ENCODE measurements around the gene KLHL30.

The KLHL30 gene

GRCh38 chr2:238151205-238151604 lies 12.7 kb downstream of the KLHL30 start:
- no peak for DNase-seq

GRCh38 chr2:238151628-238152235 lies 13.3 kb downstream of the KLHL30 start:
- DNase-seq, result no peak

- no peak for DNase-seq
Observed at GRCh38 chr2:238152771-238153688, 14.6 kb downstream of the KLHL30 start.

GRCh38 chr2:238154570-238154969 lies 16.1 kb downstream of the KLHL30 start:
- DNase-seq, result no peak

- no peak for DNase-seq
Observed at GRCh38 chr2:238155051-238155760, 16.7 kb downstream of the KLHL30 start.

GRCh38 chr2:238155761-238156694 lies 17.6 kb downstream of the KLHL30 start:
- DNase-seq, result no peak

- no peak for DNase-seq
Observed at GRCh38 chr2:238157506-238158017, 19.1 kb downstream of the KLHL30 start.

- DNase-seq, result no peak
Observed at GRCh38 chr2:238158018-238158508, 19.6 kb downstream of the KLHL30 start.

- peak in 1 of 4 experiments; percentile 12 for DNase-seq
Observed at GRCh38 chr2:238158509-238159070, 20.1 kb downstream of the KLHL30 start, which contains the start of gene ERFE. Gene ERFE, plus strand, starts transcription at chr2:238158970. Its CDS starts 38 bp downstream, at chr2:238159008.

- no peak for DNase-seq
Observed at GRCh38 chr2:238159071-238159539, 20.6 kb downstream of the KLHL30 start.

- DNase-seq, result no peak
Observed at GRCh38 chr2:238159661-238160205, 21.3 kb downstream of the KLHL30 start.

- DNase-seq, result no peak
Observed at GRCh38 chr2:238160206-238161129, 22.0 kb downstream of the KLHL30 start.

- no peak for DNase-seq
Observed at GRCh38 chr2:238161291-238162051, 23.0 kb downstream of the KLHL30 start.

- no peak for DNase-seq
Observed at GRCh38 chr2:238162251-238162845, 23.9 kb downstream of the KLHL30 start.

GRCh38 chr2:238162846-238163441 lies 24.5 kb downstream of the KLHL30 start:
- DNase-seq, result no peak

- DNase-seq, result no peak
Observed at GRCh38 chr2:238163481-238164198, 25.2 kb downstream of the KLHL30 start.

- DNase-seq, result no peak
Observed at GRCh38 chr2:238164906-238165287, 26.4 kb downstream of the KLHL30 start.

Measured in activated CD4-positive, CD25-positive, alpha-beta regulatory T cell (primary cell).